Astrocyte (in vitro differentiated cells and primary cell): ENCODE data around the gene NUP98. TPM values are rescaled to one million over a fixed set of nuclear protein-coding genes. Genes with fewer than 3 reads are reported as not detected.

Experiments used
- DNase-seq: peaks from one replicate; pipeline ENCODE4 v3.0.0-alpha.2; 2010; ENCODE audit warnings: low read depth
- FAIRE-seq: peaks from 2 replicates; lab custom pipeline; 2011; peaks lifted over from hg19 to GRCh38; lab: Jason Lieb, UNC
- H2AFZ ChIP-seq: 2 replicates; pipeline ENCODE4 v1.6.0; 2012; ENCODE audit warnings: low read depth, low read length, inconsistent platforms
- H3K27ac ChIP-seq: 2 replicates; pipeline ENCODE4 v1.5.1; 2011; ENCODE audit warnings: low read depth, low read length, inconsistent platforms
- H3K27me3 ChIP-seq: 2 replicates; pipeline ENCODE4 v1.6.0; 2011; ENCODE audit warnings: low read length, inconsistent platforms; ENCODE audit not compliant: insufficient read depth
- H3K36me3 ChIP-seq: 2 replicates; pipeline ENCODE4 v1.5.1; 2011; ENCODE audit warnings: low read length, inconsistent platforms; ENCODE audit not compliant: insufficient read depth
- H3K4me1 ChIP-seq: 2 replicates; pipeline ENCODE4 v1.5.1; 2011; ENCODE audit warnings: low read length, inconsistent platforms; ENCODE audit not compliant: insufficient read depth
- H3K4me2 ChIP-seq: 2 replicates; pipeline ENCODE4 v1.6.0; 2012; ENCODE audit warnings: low read length, inconsistent platforms
- H3K4me3 ChIP-seq: 2 replicates; pipeline ENCODE4 v1.5.1; 2011; ENCODE audit warnings: low read depth, mild to moderate bottlenecking, low read length, inconsistent platforms; ENCODE audit not compliant: insufficient read depth
- H3K79me2 ChIP-seq: 2 replicates; pipeline ENCODE4 v1.6.0; 2012; ENCODE audit warnings: mild to moderate bottlenecking, low read length, inconsistent platforms; ENCODE audit not compliant: insufficient read depth
- H3K9ac ChIP-seq: 2 replicates; pipeline ENCODE4 v1.6.0; 2012; ENCODE audit warnings: mild to moderate bottlenecking, low read length, inconsistent platforms
- H3K9me3 ChIP-seq: 2 replicates; pipeline ENCODE4 v1.5.1; 2012; ENCODE audit warnings: low read depth, mild to moderate bottlenecking, low read length, inconsistent platforms; ENCODE audit not compliant: insufficient read depth
- H4K20me1 ChIP-seq: 2 replicates; pipeline ENCODE4 v1.6.0; 2012; ENCODE audit warnings: low read length, inconsistent platforms; ENCODE audit not compliant: insufficient read depth
- H3K27ac Mint-ChIP-seq: one replicate; pipeline ENCODE4 v1.8.0; 2021; ENCODE audit warnings: mild to moderate bottlenecking, mixed read lengths; ENCODE audit not compliant: unreplicated experiment
- H3K27me3 Mint-ChIP-seq: one replicate; pipeline ENCODE4 v1.8.0; 2021; ENCODE audit warnings: low read depth, mixed read lengths; ENCODE audit not compliant: unreplicated experiment
- H3K36me3 Mint-ChIP-seq: one replicate; pipeline ENCODE4 v1.8.0; 2021; ENCODE audit warnings: low read depth, mixed read lengths; ENCODE audit not compliant: unreplicated experiment
- H3K4me1 Mint-ChIP-seq: one replicate; pipeline ENCODE4 v1.8.0; 2021; ENCODE audit warnings: low read depth, mixed read lengths; ENCODE audit not compliant: unreplicated experiment
- H3K4me3 Mint-ChIP-seq: one replicate; pipeline ENCODE4 v1.8.0; 2021; ENCODE audit warnings: mild to moderate bottlenecking, moderate library complexity, mixed read lengths; ENCODE audit not compliant: unreplicated experiment
- H3K9me3 Mint-ChIP-seq: one replicate; pipeline ENCODE4 v1.8.0; 2021; ENCODE audit warnings: mild to moderate bottlenecking, mixed read lengths; ENCODE audit not compliant: unreplicated experiment
- CTCF ChIP-seq: IDR thresholded peaks from 2 replicates; pipeline ENCODE4 v1.5.1; 2011; ENCODE audit warnings: low read depth, mild to moderate bottlenecking, inconsistent platforms, low read length, moderate library complexity; ENCODE audit not compliant: insufficient read depth
- EZH2 ChIP-seq: IDR thresholded peaks from 2 replicates; pipeline ENCODE4 v1.6.1; 2012; ENCODE audit warnings: mild to moderate bottlenecking, low read length, inconsistent platforms; ENCODE audit not compliant: insufficient read depth
- total RNA-seq: library from RNA; stranded (reverse); gene quantifications from 2 replicates; pipeline ENCODE4 v1.2.1, GENCODE V29; 2021

NUP98 gene
- total RNA-seq, 1 donor from 2014 or later, result 81.2 TPM

DNA sequence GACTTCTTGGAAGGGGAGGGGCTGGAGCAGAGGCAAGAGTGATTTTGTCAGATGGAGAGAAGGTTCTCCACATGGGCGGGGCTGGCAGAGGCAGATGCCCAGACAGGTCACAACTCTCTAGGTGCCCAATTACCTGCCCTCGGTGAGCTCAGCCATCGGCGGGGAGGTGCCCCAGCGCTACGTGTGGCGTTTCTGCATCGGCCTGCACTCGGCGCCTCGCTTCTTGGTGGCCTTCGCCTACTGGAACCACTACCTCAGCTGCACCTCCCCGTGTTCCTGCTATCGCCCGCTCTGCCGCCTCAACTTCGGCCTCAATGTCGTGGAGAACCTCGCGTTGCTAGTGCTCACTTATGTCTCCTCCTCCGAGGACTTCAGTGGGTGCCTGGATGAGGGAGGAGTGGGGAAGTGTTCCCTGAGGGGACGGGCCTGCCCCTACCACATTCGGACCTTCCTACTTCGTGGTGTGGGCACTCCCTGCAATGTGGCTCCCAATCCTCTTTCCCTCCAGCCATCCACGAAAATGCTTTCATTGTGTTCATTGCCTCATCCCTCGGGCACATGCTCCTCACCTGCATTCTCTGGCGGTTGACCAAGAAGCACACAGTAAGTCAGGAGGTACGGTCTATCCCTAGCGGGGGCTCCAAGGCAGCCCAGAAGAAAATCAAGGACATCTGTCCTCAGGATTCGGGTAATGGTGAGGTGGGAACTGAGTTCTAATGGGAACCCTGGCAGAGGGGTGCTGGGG, 26.6 kb upstream of the NUP98 start:
- Mint-ChIP-seq H3K9me3 (no peaks in the 10 kb centered on the region), H3K4me3 (no peak overlapping the region)
- no peak for FAIRE-seq

GRCh38 chr11:3823303-3823702, 25.9 kb upstream of the NUP98 start:
- no peak overlapping the region for H3K4me3 ChIP-seq
- no peak overlapping the region for H3K27ac Mint-ChIP-seq

More for the DNA sequence above, 26.6 kb upstream of the NUP98 start:
- H3K4me1 Mint-ChIP-seq, result peaks cover 6% of the 10 kb centered on the region
- H3K36me3 ChIP-seq, result peaks cover 16% of the 10 kb centered on the region
- TF ChIP-seq CTCF (no peak), EZH2 (no peak)
- H4K20me1 ChIP-seq, result peaks cover 44% of the 10 kb centered on the region
- no peak for DNase-seq
- no peaks in the 10 kb centered on the region for H3K27me3 Mint-ChIP-seq
- no peak overlapping the region for H2AFZ ChIP-seq
- no peak overlapping the region for H3K4me2 ChIP-seq
- H3K27ac Mint-ChIP-seq, result no peak overlapping the region
- H3K27ac ChIP-seq, result no peak overlapping the region
- H3K27me3 ChIP-seq, result no peaks in the 10 kb centered on the region
- H3K79me2 ChIP-seq, result peaks cover 6% of the 10 kb centered on the region
- no peaks in the 10 kb centered on the region for H3K4me1 ChIP-seq
- no peak overlapping the region for H3K9ac ChIP-seq
- no peak overlapping the region for H3K4me3 ChIP-seq
- H3K9me3 ChIP-seq, result no peaks in the 10 kb centered on the region
- H3K36me3 Mint-ChIP-seq, result peaks cover 29% of the 10 kb centered on the region

More at GRCh38 chr11:3823303-3823702, 25.9 kb upstream of the NUP98 start:
- no peaks in the 10 kb centered on the region for H3K9me3 ChIP-seq
- H3K27me3 ChIP-seq, result no peaks in the 10 kb centered on the region
- no peak overlapping the region for H2AFZ ChIP-seq
- no peak overlapping the region for H3K27ac ChIP-seq
- Mint-ChIP-seq H3K9me3 (no peaks in the 10 kb centered on the region), H3K4me3 (no peak overlapping the region), H3K36me3 (peaks cover 29% of the 10 kb centered on the region), H3K27me3 (no peaks in the 10 kb centered on the region), H3K4me1 (peaks cover 6% of the 10 kb centered on the region)
- peaks cover 5% of the 10 kb centered on the region for H3K79me2 ChIP-seq
- peak; percentile 68 for DNase-seq
- H3K4me2 ChIP-seq, result no peak overlapping the region
- no peak for TF ChIP-seq CTCF
- TF ChIP-seq EZH2, result no peak
- FAIRE-seq, result no peak
- peaks cover 15% of the 10 kb centered on the region for H3K36me3 ChIP-seq
- H3K9ac ChIP-seq, result no peak overlapping the region
- no peaks in the 10 kb centered on the region for H3K4me1 ChIP-seq
- H4K20me1 ChIP-seq, result peaks cover 41% of the 10 kb centered on the region
